Measurements from ENCODE around the gene GDPD5.

DNA sequence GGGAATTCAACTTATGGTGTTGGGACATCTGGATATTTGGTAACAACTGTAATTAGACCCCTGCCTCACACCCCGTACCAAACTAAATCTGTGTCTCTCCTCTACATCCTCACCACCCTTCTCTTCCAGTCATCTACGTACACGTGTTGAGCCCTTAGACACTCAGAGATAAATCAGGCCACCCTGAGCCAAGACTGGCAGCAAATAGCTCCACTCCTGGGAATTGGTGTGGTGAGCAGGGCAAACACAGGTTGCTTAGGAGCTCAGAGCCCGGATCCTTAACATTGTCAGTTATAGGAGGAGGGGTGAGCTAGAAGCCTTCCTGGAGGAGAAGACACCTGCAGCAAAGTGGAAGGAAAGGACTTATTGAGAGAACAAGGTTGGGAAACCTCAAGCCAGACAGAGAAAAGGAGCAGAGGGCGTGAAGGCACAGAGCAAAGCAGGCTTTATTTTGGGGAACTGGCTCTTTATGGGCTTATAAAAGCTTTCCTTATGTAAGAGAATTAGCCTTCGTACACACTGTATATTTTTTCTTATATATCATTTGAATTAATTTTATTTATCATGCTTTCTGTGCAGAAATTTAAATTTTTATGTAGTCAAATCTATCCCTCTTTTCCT, 55.8 kb downstream of the GDPD5 start:
- TF ChIP-seq, protein P1, sequence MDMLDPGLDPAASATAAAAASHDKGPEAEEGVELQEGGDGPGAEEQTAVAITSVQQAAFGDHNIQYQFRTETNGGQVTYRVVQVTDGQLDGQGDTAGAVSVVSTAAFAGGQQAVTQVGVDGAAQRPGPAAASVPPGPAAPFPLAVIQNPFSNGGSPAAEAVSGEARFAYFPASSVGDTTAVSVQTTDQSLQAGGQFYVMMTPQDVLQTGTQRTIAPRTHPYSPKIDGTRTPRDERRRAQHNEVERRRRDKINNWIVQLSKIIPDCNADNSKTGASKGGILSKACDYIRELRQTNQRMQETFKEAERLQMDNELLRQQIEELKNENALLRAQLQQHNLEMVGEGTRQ (IDR thresholded peaks at IDR 0.05): no peak
- TF ChIP-seq EP300 (IDR thresholded peaks at IDR 0.05) (no peak), POLR2A (IDR thresholded peaks at IDR 0.05; ENCODE audit: low read length) (no peak), KDM1A (IDR thresholded peaks at IDR 0.05; ENCODE audit: low read depth) (no peak), JUNB (IDR thresholded peaks at IDR 0.05) (no peak), MYC (IDR thresholded peaks at IDR 0.05; ENCODE audit: borderline replicate concordance, low read length) (no peak), GATA3 (IDR thresholded peaks at IDR 0.05; ENCODE audit: borderline replicate concordance) (no peak), RFX5 (IDR thresholded peaks at IDR 0.05) (no peak), RAD21 (conservative IDR thresholded peaks at IDR 0.05 in 1 of 2, IDR thresholded peaks at IDR 0.05 in 1 of 2) (no peak)
- TF ChIP-seq, protein P2, sequence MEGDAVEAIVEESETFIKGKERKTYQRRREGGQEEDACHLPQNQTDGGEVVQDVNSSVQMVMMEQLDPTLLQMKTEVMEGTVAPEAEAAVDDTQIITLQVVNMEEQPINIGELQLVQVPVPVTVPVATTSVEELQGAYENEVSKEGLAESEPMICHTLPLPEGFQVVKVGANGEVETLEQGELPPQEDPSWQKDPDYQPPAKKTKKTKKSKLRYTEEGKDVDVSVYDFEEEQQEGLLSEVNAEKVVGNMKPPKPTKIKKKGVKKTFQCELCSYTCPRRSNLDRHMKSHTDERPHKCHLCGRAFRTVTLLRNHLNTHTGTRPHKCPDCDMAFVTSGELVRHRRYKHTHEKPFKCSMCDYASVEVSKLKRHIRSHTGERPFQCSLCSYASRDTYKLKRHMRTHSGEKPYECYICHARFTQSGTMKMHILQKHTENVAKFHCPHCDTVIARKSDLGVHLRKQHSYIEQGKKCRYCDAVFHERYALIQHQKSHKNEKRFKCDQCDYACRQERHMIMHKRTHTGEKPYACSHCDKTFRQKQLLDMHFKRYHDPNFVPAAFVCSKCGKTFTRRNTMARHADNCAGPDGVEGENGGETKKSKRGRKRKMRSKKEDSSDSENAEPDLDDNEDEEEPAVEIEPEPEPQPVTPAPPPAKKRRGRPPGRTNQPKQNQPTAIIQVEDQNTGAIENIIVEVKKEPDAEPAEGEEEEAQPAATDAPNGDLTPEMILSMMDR (IDR thresholded peaks at IDR 0.05): no peak
- TF ChIP-seq, protein P3, sequence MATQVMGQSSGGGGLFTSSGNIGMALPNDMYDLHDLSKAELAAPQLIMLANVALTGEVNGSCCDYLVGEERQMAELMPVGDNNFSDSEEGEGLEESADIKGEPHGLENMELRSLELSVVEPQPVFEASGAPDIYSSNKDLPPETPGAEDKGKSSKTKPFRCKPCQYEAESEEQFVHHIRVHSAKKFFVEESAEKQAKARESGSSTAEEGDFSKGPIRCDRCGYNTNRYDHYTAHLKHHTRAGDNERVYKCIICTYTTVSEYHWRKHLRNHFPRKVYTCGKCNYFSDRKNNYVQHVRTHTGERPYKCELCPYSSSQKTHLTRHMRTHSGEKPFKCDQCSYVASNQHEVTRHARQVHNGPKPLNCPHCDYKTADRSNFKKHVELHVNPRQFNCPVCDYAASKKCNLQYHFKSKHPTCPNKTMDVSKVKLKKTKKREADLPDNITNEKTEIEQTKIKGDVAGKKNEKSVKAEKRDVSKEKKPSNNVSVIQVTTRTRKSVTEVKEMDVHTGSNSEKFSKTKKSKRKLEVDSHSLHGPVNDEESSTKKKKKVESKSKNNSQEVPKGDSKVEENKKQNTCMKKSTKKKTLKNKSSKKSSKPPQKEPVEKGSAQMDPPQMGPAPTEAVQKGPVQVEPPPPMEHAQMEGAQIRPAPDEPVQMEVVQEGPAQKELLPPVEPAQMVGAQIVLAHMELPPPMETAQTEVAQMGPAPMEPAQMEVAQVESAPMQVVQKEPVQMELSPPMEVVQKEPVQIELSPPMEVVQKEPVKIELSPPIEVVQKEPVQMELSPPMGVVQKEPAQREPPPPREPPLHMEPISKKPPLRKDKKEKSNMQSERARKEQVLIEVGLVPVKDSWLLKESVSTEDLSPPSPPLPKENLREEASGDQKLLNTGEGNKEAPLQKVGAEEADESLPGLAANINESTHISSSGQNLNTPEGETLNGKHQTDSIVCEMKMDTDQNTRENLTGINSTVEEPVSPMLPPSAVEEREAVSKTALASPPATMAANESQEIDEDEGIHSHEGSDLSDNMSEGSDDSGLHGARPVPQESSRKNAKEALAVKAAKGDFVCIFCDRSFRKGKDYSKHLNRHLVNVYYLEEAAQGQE (IDR thresholded peaks at IDR 0.05): no peak
